HK-2 (cell line): ENCODE measurements around the gene AFF1.
A peak's percentile ranks its signal among the peaks of the same experiment; 100 is the strongest.

Source experiments
- DNase-seq: peaks from one replicate; pipeline ENCODE4 v3.0.0-alpha.2; 2018; ENCODE audit not compliant: unreplicated experiment

The AFF1 gene

DNA sequence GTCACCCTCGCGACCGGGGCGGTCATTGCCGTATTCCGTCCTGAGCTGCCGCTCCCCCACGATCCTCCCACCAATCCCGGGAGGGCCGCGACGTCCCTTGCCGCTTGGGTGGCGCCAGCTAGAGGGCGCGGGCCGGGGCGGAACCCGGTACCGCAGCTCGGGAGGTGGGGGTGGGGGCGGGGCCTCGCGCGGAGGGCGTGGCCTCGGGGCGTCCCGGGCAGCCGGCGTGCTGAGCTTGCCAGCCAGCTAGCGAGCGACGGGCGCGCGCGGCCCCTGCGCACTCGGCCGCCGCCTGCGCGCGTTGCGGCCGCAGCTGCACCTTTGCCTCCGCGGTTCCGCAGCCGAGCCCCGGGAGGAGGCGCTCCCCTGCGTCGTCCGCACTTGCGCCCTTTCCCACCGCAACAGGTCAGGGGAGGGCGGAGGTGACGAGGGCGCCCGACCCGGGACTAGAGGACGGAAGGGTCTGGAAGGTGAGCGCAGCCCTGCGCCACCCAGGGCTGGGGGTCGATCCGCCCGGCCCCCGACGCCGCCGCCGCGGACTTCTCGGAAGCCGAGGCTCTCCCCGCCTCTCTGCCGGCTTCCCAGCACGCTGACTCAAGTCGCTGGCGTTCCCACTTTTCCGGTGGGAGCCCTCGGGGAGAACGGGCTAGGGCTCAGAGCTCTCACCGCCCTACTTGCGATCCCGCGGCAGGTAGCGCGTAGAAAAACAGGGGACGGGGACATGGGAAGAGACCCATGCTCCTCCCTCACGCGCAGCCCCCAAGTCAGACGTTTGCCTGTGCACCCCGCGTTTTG lies at the start of gene AFF1:
TSS of gene AFF1 (plus strand) at position 241 of the 795 bp plus-strand sequence. CDS start 13,523 bp downstream, outside the sequence.
- DNase-seq = peak; percentile 95

GRCh38 chr4:86890790-86891189 lies 44.0 kb upstream of the AFF1 start:
- DNase-seq = no peak

- DNase-seq = peak; percentile 76
Observed at GRCh38 chr4:86891762-86892635, 42.8 kb upstream of the AFF1 start, which contains the start of gene C4orf36. TSS of gene C4orf36 (minus strand) at chr4:86892422. CDS start at chr4:86891520, 902 bp downstream.

GRCh38 chr4:86892636-86892960 lies 42.2 kb upstream of the AFF1 start:
- DNase-seq = no peak

DNA sequence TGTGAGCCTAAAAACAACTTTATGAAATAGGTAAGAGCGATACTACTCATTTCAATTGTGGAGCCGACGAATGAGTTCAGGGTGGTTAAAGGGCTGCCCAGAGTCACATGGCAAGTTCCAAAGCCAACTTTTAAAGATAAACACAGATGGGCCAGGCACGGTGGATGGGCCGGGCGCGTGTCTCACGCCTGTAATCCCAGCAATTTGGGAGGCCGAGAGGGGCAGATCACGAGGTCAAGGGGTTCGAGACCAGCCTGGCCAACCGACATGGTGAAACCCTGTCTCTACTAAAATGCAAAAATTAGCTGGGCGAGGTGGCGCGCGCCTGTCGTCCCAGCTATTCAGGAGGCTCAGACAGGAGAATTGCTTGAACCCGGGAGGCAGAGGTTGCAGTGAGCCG lies 41.7 kb upstream of the AFF1 start:
- no peak for DNase-seq

DNA sequence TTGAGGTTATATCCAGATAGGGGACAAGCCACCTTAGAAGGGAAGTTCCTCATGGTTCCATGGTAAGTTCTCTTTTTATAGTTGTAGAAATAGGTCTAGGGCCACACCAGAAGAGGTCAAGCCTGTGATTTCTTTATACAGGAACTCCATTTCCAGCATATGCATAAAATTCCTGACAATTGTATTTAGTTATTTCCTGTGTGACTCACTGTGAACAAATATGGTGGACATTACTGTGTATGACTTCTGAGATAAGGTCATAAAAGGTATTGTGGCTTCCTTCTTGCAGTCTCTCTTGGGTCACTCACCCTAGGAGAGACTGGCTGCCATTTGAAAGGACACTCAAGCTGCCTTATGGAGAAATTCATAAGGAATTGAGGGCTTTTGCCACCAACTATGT lies 40.4 kb upstream of the AFF1 start:
- no peak for DNase-seq

DNA sequence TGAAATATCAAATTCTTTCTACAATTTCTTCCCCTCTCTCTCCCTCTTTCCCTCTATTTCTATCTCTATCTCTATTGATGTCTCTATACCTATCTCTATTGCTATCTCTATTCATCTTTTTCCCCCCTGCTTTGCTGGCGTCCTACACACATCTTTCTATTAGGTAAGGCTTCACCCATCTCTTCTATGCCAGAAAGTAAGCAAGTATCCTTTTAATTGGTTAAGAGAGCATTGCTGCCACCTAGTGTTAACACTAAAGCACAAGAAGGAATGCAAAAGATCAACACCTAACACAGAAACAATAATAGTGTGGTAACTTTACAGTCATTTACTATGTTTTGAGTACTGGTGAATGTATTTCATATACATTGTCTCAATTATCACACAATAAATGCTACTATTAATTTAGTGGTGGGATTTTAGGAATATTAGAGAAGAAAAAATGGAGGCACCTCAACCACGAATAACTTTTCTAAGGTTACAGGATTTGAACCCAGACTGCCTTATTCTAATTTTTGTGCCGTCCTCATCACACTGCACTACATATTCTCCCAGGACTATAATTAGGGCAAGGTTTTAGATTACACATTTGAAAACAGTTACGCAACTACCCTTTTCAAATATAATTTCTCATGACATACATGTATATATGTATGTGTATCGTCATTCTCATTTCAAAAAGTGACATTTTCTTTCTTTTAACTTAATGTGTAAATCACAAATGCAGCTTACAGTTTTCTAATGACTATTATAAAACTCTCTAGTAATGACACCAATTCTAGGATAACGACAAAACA lies 38.9 kb upstream of the AFF1 start:
- DNase-seq = no peak

- DNase-seq = no peak
Observed at GRCh38 chr4:86896596-86896995, 38.2 kb upstream of the AFF1 start.

- peak; percentile 17 for DNase-seq
Observed at GRCh38 chr4:86898562-86898961, 36.2 kb upstream of the AFF1 start.

- DNase-seq = no peak
Observed at GRCh38 chr4:86901864-86902263, 32.9 kb upstream of the AFF1 start.

- DNase-seq = no peak
Observed at GRCh38 chr4:86908251-86908657, 26.6 kb upstream of the AFF1 start.

DNA sequence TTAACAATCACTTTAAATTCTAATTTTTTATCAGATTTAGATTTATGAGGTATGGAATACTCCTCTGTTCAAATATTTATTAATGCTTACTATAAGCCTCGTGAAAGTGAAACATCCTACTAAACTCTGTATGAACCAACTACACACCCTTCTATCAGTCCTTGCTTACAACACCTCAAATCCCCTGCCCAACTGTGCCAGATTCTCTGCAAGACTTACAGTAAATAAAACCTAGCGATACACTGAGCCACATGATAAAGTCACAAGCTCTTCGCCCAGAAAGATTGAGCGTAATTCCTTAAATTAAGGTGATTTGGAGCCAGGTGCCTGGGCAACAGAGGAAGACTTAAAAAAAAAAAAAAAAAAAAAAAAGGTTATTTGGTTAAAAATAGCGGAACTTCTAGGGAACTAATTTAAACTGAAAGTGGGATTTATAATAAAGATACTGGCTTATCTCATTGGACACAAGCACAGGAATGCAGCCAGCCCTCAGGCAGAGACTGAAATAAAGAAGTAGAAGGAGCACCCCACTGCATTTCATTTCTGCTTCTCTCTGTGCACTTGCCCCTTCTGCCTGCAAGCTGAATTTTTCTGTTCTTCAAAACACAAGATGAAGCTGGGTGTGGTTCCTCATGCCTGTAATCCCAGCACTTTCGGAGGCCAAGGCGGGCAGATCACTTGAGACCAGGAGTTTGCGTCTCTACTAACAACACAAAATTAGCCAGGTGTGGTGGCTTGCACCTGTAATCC lies 25.1 kb upstream of the AFF1 start:
- no peak for DNase-seq

- DNase-seq = no peak
Observed at GRCh38 chr4:86910369-86910768, 24.4 kb upstream of the AFF1 start.

DNA sequence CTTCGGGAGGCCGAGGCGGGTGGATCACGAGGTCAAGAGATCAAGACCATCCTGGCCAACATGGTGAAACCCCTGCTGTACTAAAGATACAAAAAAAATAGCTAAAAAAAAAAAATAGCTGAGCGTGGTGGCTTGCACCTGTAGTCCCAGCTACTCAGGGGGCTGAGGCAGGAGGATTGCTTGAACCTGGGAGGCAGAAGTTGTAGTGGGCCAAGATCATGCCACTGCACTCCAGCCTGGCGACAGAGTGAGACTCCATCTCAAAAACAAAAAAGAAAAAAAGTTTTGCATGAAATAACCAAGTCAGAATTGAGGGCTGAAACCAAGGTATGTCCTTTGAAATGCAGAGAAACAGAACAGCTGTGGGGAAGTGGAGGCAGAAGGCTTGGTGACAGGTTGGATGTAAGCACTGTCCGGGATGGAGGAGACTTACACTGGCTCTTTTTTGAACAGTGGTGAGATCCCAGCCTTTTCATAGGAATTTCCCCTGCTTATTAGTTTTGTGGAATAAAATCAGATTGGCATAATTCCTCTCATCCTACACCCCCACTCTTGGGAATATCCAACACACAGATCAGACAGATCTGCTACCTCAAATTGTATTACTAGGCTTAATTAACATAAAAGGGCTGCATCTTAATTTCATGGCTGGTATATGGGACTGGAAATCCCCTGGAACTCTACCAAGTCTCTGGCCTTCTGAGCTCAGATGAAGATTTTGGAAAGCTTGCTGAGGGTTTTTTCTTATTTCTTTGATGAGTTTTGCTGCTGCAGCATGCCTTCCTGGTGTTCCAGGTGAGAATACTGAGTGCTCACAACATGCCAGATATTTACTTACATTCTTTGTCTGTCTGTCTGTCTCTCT lies 23.8 kb upstream of the AFF1 start:
- no peak for DNase-seq

DNA sequence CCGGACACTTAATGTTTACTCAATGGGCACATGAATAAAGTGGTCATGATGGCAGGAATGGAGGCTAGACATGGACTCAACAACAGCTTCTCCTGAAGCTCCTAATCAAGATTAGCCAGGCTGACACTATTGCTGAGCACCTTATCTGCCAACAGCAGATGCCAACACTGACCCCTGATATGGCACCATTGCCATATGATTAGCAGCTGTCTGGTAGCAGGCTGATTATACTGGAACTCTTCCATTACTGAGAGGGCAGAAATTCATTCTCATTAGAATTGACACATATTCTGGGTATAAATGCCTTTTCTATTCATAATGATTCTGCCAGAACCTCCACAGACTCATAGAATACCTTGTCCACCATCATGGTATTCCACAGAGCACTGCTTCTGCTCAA lies 18.4 kb upstream of the AFF1 start:
- DNase-seq = no peak

GRCh38 chr4:86917212-86918039 lies 17.4 kb upstream of the AFF1 start:
- DNase-seq = no peak

GRCh38 chr4:86918539-86919072 lies 16.2 kb upstream of the AFF1 start:
- peak; percentile 65 for DNase-seq

DNA sequence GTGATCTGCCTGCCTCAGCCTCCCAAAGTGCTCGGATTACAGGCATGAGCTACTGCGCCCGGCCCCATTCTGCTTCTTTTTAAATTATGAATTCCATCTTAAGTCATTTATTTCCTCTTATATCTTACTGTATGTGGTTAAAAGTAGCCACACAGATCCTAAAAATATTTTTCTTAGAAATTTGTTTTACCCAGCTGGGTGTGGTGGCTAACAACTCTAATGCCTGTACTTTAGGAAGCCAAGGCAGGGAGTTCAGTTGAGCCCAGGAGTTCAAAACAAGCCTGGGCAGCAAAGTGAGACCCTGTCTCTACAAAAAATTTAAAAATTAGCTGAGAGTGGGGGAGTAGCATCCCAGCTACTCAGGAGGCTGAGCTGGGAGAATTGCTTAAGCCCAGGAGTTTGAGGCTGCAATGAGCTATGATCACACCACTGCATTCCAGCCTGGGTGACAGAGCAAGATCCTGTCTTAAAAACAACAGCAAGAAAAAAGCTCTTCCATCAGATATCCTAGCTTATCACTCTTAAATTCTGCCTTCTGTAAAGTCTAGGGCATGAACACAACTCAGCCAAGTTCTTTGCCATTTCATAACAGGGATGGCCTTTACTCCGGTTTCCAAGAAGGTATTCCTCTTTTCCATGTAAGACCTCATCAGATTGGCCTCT lies 15.1 kb upstream of the AFF1 start:
- DNase-seq = no peak
